GM21529 (cell line): ENCODE results near the gene SCNN1G.
"Not testable (repeated sequence)": the region's sequence is repeated elsewhere in the genome, so short reads cannot be mapped to it uniquely, and the experiment has no call there.

Experiments used
- ATAC-seq: cut with Tn5 transposase; IDR thresholded peaks from one replicate; pipeline ENCODE4 v1.9.1; 2021; ENCODE audit not compliant: unreplicated experiment

Gene SCNN1G, protein sequence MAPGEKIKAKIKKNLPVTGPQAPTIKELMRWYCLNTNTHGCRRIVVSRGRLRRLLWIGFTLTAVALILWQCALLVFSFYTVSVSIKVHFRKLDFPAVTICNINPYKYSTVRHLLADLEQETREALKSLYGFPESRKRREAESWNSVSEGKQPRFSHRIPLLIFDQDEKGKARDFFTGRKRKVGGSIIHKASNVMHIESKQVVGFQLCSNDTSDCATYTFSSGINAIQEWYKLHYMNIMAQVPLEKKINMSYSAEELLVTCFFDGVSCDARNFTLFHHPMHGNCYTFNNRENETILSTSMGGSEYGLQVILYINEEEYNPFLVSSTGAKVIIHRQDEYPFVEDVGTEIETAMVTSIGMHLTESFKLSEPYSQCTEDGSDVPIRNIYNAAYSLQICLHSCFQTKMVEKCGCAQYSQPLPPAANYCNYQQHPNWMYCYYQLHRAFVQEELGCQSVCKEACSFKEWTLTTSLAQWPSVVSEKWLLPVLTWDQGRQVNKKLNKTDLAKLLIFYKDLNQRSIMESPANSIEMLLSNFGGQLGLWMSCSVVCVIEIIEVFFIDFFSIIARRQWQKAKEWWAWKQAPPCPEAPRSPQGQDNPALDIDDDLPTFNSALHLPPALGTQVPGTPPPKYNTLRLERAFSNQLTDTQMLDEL

DNA sequence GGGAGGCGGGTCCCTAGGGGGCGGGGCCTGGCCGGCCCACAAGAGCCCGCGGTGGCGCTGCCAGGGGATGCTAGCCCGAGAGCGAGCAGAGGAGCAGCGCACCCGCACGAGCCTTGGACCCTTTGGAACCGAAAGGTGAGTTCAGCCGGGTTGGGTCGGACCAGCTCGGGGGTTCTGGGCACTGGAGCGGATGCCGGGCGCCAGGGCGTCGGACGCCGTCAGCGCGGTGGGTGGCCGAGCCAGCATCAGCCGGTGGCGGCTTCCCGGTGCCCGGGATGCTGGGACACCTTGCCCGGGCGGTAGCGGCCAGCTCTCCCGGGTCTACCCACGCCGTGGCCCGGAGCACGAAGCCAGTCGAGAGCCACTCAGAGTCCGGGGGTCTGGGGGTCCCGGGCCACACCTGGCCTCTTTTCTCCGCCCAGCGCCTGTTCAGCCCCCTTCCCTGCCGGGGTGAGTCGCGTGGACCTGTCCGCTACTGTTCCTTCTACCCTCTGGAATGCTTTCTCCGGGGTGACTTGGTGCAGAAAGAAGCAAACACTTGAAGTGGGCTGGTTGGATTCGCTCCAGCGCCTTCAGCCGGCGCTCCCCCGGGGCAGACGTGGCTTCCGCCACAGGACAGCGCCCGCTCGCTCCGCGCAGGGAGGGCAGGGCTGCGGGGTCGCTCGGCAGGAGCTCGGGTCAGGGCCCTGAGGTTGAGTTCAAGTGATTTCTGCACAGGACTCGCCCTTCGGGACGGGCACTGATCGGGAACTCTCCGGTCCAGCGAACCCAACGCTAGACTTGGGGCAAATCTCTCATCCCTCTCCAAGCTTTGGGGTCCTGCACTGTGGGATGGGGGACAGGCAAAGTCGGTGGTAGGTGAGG is at the start of gene SCNN1G:
Gene SCNN1G (plus strand): TSS at position 67 of the 864 bp plus-strand sequence. CDS start 3,527 bp downstream, outside the sequence.
- peak; percentile 10 for ATAC-seq

DNA sequence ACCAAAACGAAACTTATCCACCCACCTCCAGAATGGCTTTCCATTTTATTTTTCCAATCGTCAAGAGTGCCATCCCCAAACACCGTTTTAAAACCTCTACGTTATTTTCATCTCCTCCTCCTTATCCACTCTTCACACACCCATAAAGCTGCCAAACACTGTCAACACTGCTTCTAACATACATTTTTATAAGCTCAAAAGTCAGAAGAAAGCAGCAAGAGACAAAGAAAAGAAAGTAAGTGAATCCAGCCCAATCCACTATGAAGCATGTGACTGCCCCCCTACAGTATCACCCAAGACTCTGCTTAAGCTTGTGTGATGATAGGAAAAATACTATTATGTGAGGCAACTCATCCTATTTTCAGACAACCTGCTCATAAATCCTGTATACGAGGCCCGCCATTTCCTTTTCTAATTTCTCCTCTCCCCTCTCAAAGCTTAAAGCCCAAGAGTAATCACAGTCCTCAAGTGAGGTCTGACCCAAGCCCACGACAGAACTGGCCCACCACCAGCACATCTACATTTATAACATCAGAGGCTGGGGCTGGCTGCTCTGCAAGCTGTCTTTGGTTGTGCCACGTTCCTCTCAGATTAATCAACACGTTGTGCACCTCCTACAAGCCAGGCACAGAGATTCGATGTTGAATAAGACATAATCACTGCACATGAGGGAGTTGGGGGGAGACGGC is 49.6 kb upstream of the SCNN1G start:
- ATAC-seq: no peak

DNA sequence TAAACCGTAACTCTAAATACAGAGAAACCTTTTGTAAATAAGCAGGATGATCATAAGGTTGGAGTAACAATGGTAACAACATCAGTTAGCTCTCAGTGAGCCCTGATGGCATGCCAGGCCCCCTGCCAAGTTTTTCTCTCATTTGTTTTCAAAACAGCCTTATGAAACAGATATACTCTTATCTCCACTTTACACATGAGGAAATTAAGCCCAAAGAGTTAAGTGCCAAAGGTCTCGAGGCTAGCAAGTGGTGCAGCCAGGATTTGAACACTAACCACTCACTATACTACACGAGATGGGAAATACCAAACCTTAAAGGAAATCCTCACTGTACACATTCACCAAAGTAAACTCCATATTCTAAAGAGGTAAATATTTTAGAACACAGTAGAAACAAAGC is 48.3 kb upstream of the SCNN1G start:
- ATAC-seq: no peak

DNA sequence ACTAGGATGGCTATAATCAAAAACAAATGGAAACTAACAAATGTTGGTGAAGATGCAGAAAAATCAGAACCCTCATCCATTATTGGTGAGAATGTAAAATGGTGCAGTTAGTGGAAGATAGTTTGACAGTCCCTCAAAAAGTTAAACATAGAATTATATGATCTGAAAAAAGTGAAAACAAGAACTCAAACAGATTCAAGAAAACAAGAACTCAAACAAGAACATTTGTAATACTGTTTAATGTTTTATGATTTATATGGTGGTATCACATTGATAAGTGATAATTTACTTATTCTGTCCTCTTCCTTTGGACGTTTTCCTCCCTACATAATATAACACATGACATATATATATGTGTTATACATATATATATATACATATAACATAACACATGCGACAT is 45.3 kb upstream of the SCNN1G start:
- no peak for ATAC-seq

DNA sequence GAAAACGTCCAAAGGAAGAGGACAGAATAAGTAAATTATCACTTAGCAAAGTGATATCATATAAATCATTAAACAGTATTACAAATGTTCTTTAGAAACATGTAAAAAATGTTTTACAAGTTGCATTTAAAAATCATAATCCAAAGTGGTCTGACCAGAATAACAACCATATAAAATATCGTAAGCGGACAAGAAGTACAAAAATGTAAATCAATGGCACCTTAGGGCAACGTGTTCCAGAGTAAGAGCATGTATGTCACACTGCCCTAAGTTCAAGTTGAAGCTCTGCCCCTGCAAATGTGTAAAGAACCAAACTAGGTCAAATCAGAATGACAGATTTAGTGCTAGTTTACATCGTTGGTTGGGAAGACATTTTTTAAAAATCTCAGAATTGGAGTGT is 44.7 kb upstream of the SCNN1G start:
- ATAC-seq: no peak

DNA sequence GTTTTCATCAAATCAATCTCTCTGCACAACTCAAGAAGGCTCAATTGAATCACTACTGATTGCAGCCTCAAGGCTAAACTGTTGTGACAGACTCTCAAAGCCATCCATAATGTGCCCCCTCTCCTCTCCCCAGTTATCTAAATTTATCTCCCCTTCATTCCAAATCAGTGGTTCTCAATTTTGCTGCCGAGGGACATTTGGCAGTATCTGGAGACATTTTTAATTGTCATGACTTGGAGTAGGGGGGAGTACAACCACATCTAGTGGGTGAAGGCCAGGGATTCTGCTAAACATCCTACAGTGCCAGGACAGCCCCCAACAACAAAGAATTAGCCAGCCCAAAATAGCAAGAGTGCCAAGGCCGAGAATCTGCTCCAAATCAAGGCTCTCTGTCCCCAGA is 42.4 kb upstream of the SCNN1G start:
- ATAC-seq: no peak

DNA sequence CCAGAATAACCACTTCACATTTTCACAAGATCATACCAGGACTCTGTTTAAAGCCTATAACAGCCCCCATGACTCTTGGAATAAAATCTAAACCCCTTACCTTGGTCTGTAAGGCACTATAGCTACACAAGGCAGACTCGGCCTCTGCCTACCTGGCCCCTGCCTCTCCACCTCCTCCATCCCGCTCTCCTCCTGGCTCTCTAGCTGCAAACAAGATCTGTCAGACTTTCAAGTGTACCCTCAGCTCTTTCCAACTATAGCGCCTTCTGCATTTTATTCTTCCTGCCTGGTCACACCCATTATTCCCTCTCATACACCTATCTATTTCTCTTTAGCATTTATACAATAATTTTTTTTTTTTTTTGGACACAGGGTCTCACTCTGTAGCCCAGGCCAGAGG is 41.5 kb upstream of the SCNN1G start:
- ATAC-seq: no peak

DNA sequence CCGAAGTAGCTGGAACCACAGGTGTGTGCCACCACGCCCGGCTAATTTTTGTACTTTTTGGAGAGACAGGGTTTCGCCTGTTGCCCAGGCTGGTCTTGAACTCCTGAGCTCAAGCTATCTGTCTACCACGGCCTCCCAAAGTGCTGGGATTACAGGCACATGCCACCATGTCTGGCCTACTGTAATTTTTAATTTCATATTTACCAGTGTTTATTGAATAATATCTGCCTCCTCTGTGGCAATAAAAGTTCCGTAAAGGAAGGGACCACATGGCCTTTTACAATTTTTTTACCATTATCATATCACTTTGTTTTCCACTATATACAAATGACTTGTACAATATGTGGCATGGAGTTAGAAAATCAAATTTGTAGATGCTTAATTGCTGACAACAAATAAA is 41.0 kb upstream of the SCNN1G start:
- no peak for ATAC-seq

DNA sequence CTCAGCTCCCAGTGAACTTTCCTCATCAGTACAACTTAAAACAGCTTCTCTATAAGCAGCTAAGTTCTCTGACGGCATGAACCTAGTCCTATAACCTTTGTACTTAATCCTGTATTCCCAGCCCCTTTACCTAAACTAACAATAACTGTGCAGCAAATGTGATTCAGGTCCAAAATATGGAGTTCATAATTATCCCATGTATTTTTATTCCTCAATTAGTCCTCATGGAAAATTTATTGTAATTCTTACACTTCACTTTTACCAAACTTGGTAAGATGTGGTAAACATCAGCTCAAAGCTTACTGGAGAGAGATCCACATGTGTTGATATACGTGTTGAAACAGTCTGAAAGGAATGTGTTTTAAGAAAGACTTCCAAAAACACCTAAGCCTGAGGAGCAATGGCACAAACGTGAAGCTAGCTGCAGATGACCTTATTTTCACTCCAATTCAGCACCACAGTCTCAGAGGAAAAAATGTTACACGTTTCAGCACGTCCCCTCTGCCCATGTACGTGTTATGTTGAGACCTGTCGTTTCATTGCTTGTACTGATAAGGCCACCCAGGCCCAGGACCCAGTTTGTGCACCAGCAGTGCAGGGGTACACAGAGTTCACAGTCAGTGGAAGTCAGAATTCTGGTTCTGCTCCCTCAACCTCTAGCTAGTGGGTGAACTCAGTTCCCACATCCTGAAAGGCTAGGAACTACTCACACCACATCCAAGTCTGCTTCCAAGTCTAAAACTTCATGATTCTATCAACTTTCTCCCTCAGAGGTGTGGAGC is 40.4 kb upstream of the SCNN1G start:
- ATAC-seq: no peak

DNA sequence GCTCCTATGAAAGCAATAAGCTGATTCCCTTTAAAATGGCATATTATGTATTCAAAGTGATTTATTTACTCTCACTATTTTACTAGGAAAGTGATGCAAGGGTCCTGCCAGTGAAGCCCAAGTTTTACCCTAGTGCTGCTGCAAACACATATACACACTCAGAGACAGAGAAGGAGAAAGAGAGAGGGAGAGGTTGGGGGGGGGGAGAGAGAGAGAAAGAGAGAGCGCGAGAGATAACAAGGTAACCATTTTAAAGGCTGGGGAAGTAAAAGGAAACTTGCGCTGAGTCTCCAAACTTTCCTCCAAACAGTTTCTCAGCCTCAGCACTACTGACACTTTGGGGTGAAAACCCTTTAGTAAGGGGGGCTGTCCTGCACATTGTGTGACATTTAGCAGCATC is 39.2 kb upstream of the SCNN1G start:
- ATAC-seq: no peak

DNA sequence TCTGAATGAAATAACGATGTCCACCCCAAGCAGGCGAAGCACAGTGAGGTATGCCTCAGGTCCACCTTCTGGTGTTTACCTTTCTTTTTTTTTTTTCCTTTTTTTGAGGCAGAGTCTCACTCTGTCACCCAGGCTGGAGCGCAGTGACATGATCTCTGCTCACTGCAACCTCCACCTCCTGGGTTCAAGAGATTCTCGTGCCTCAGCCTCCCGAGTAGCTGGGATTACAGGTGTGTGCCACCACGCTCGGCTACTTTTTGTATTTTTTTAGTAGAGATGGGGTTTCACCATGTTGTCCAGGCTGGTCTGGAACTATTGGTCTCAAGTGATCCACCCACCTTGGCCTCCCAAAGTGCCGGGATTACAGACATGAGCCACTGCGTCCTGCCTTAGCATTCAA is 38.2 kb upstream of the SCNN1G start:
- ATAC-seq: not testable (repeated sequence)

DNA sequence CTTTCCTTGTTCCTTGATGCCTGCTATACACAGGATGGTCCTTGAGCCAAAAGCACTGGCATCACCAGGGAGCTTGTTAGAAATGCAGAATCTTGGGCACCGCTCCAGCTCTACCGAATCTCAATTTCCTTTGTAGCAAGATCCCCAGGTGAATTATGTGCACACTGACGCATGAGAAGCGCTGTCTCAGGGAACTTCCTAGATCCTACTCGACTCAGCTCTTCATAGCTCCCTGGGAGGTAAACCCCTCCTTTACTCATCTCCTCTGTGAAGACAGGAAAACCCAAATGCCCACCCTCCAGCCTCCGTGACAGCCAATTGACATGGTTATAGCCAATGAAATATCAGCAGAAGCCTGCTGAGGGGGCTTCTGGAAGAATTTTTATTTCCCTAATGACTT is 37.4 kb upstream of the SCNN1G start:
- no peak for ATAC-seq

DNA sequence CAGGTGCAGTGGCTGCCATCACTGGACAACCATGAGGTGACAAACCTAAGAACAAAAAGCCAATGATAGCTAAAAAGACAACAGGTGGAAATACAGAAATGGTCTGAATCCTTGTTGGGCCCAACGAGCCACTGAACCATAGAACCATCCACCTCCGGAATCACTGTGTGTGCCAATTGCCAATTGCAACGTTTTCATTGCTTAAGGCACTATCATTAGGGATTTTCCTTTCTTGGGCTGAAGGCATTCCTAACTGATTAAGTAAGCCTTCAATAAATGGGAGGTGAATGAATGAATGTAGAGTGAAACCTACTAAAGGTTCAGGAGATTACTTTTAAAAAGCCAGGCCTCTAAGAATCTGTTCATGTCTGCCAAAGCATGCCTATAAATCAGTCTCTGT is 36.9 kb upstream of the SCNN1G start:
- ATAC-seq: no peak

DNA sequence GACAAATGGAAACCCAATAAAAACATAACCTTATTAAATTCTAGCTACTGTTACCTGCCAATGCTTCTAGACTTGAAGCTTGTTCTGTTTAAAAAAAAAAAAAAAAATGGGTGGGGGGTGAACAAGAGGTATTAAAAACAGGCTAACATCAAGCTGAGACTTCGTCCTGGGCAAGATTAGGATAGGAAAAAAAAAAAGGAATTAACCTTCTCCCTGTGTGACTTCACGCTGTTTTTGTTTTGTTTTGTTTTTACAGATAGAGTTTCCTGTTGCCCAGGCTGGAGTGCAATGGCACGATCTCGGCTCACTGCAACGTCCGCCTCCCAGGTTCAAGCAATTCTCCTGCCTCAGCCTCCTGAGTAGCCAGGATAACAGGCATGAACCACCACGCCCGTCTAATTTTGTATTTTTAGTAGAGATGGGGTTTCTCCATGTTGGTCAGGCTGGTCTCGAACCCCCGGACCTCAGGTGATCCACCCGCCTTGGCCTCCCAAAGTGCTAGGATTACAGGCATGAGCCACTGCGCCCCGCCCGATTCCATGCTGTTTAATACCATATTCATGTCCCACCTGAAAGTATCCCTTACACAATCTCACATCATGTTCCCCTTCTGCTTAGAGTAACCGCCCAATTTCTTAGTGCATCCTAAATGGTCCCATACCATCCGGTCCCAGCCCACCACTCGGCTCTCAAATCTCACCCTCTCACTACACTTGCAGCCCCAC is 35.5 kb upstream of the SCNN1G start:
- no peak for ATAC-seq

DNA sequence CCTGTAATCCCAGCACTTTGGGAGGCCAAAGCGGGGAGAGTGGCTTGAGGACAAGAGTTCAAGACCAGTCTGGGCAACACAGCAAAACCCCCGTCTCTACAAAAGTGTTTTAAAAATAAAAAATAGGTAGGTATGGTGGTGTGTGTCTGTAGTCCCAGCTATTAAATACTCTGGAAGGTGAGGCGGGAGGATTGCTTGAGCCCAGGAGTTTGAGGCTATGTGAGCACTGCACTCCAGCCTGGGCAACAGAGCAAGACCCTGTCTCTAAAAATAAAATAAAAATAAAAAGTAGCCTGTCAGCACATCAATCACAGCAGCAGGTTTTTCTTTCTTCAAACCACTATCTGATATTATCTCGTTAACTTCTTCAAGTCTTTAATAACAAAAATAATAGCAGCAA is 34.9 kb upstream of the SCNN1G start:
- no peak for ATAC-seq

DNA sequence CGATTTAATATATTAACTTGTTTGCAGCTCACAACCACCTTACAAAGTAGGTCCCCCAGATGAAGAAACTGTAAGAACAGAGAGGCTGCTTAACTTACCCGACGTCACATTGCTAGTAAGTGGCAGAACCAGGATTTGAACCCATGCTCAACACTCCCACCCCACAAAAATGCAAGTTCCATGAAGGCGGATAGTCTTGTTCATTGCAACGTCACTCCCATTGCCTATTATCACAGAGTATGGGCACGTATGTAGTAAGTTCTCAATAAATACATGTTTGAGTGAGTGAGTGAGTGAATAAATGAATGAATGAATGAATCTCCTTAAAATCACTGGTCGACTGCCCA is 34.4 kb upstream of the SCNN1G start:
- no peak for ATAC-seq

DNA sequence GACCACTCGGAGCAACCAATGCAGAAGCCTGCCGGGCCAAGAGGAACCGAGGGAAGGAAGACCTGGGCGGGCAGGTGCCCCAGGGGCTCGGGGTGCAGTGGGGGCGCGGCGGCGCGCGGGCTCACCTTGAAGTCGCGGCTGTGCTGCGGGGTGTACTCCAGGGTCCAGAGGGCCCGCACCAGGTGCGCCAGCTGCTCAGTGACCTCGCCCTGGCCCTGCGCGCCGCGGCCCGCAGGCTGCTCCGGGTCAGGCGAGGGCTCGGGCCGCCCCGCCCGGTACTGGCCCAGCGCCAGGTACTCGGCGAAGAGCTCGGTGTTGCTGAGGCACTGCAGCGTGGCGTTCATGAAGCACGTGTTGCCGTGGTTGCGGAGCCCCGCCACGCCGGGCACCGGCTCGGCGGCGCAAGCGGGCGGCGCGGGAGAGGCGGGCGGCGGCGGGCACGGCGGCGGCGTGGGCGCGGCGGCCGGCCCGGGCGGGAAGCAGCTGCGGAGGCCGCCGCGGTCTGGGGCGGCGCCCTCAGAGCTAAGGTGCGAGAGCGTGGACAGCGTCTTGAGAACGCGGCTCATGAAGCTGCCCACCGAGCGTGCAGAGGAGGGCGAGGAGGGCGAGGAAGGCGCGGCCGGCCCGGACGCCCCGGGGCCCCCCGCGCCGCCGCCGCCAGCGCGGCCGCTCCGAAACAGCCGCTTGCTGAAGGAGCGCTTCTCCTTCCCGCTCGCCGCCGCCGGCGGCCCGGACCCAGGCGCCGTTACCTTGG is 33.9 kb upstream of the SCNN1G start:
- ATAC-seq: peak; percentile 39

DNA sequence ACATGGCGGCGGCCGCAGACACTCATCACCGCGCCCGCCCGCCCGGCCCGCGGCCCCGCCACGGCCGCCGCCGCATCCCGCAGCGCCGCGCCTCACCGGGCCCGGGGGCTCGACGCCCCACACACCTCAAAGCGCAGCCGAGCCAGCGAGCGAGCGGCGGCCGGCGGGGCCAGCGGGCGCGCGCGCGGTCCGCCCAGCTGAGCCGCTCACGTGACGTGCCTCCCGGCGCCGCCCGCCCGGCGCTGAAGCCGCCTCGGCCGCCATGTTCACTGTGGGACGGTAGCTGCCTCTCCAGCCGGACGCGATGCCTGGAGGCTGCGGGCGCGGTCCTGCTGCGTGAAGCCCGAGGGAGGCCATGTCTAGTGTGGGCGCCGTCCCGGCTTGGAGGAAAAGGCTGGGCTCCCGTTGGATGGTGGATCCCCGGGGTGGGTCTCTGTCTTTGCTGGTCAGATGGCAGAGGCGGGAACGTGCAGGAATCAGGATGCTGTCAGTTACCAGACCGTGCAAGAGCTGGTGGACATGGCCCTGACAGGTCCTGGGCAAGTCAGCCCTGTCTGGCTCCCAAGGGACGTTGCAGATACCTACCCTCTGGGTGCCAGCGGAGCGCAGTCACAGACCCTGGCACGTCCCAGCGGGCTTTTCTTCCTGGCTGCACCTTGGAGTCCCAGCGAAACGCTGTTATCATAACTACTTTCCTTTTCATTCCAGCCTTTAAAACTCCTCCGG is 33.1 kb upstream of the SCNN1G start, which contains the start of gene USP31:
Gene USP31 (minus strand): TSS at position 186 of the 726 bp plus-strand sequence. CDS start 182 bp downstream, at position 4.
- peak; percentile 97 for ATAC-seq
